ENCODE data around the gene CX3CR1. TPM values are rescaled to one million over a fixed set of nuclear protein-coding genes. Genes with fewer than 3 reads are reported as not detected.
"Not testable (repeated sequence)": the region's sequence is repeated elsewhere in the genome, so short reads cannot be mapped to it uniquely, and the experiment has no call there.

The CX3CR1 gene
- total and polyA plus RNA-seq, 9 of the 15 experiments (the other 6 are each of a cell fraction or from before 2014, with no cell fraction given): 0.03 to 0.21 TPM; not detected in 7

GRCh38 chr3:39322209-39322715 lies 42.4 kb upstream of the CX3CR1 start (continued):
- 0 out of 2 replicates have a peak, but pooled peaks have one; percentile 20 for TF ChIP-seq DEAF1 (CRISPR knock-in tag; IDR thresholded peaks at IDR 0.05)
- TF ChIP-seq SMAD4 (CRISPR knock-in tag; conservative IDR thresholded peaks at IDR 0.05): peak; percentile 99
- TF ChIP-seq ZNF23 (CRISPR knock-in tag; IDR thresholded peaks at IDR 0.05): 0 out of 2 replicates have a peak, but pooled peaks have one; percentile 8
- peak; percentile 87 for TF ChIP-seq ILK (tag; IDR thresholded peaks at IDR 0.05; ENCODE audit: borderline replicate concordance, low read depth)
- TF ChIP-seq ZSCAN32 (CRISPR knock-in tag; IDR thresholded peaks at IDR 0.05): peak; percentile 48; the same call in 1 of the 2 replicates
- TF ChIP-seq, protein P1, sequence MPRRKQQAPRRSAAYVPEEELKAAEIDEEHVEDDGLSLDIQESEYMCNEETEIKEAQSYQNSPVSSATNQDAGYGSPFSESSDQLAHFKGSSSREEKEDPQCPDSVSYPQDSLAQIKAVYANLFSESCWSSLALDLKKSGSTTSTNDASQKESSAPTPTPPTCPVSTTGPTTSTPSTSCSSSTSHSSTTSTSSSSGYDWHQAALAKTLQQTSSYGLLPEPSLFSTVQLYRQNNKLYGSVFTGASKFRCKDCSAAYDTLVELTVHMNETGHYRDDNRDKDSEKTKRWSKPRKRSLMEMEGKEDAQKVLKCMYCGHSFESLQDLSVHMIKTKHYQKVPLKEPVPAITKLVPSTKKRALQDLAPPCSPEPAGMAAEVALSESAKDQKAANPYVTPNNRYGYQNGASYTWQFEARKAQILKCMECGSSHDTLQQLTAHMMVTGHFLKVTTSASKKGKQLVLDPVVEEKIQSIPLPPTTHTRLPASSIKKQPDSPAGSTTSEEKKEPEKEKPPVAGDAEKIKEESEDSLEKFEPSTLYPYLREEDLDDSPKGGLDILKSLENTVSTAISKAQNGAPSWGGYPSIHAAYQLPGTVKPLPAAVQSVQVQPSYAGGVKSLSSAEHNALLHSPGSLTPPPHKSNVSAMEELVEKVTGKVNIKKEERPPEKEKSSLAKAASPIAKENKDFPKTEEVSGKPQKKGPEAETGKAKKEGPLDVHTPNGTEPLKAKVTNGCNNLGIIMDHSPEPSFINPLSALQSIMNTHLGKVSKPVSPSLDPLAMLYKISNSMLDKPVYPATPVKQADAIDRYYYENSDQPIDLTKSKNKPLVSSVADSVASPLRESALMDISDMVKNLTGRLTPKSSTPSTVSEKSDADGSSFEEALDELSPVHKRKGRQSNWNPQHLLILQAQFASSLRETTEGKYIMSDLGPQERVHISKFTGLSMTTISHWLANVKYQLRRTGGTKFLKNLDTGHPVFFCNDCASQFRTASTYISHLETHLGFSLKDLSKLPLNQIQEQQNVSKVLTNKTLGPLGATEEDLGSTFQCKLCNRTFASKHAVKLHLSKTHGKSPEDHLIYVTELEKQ (CRISPR knock-in tag; IDR thresholded peaks at IDR 0.05): peak; percentile 97
- not testable (repeated sequence) for TF ChIP-seq PBX2 (CRISPR knock-in tag; IDR thresholded peaks at IDR 0.05; ENCODE audit: low read depth)
- peak; percentile 65 for TF ChIP-seq PBX2 (tag; conservative IDR thresholded peaks at IDR 0.05; ENCODE audit: low read depth)
- peak; percentile 85; the same call in 1 of the 2 replicates for TF ChIP-seq ZNF766 (CRISPR knock-in tag; conservative IDR thresholded peaks at IDR 0.05)
- TF ChIP-seq MECOM (CRISPR knock-in tag; IDR thresholded peaks at IDR 0.05): peak; percentile 84
- TF ChIP-seq, protein P2, sequence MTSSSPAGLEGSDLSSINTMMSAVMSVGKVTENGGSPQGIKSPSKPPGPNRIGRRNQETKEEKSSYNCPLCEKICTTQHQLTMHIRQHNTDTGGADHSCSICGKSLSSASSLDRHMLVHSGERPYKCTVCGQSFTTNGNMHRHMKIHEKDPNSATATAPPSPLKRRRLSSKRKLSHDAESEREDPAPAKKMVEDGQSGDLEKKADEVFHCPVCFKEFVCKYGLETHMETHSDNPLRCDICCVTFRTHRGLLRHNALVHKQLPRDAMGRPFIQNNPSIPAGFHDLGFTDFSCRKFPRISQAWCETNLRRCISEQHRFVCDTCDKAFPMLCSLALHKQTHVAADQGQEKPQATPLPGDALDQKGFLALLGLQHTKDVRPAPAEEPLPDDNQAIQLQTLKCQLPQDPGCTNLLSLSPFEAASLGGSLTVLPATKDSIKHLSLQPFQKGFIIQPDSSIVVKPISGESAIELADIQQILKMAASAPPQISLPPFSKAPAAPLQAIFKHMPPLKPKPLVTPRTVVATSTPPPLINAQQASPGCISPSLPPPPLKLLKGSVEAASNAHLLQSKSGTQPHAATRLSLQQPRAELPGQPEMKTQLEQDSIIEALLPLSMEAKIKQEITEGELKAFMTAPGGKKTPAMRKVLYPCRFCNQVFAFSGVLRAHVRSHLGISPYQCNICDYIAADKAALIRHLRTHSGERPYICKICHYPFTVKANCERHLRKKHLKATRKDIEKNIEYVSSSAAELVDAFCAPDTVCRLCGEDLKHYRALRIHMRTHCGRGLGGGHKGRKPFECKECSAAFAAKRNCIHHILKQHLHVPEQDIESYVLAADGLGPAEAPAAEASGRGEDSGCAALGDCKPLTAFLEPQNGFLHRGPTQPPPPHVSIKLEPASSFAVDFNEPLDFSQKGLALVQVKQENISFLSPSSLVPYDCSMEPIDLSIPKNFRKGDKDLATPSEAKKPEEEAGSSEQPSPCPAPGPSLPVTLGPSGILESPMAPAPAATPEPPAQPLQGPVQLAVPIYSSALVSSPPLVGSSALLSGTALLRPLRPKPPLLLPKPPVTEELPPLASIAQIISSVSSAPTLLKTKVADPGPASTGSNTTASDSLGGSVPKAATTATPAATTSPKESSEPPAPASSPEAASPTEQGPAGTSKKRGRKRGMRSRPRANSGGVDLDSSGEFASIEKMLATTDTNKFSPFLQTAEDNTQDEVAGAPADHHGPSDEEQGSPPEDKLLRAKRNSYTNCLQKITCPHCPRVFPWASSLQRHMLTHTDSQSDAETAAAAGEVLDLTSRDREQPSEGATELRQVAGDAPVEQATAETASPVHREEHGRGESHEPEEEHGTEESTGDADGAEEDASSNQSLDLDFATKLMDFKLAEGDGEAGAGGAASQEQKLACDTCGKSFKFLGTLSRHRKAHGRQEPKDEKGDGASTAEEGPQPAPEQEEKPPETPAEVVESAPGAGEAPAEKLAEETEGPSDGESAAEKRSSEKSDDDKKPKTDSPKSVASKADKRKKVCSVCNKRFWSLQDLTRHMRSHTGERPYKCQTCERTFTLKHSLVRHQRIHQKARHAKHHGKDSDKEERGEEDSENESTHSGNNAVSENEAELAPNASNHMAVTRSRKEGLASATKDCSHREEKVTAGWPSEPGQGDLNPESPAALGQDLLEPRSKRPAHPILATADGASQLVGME (CRISPR knock-in tag; IDR thresholded peaks at IDR 0.05): 0 out of 2 replicates have a peak, but pooled peaks have one; percentile 21
